Measurements from ENCODE around the gene OR10V1.
A peak's percentile ranks its signal among the peaks of the same experiment; 100 is the strongest.

Gene OR10V1

GRCh38 chr11:59666969-59667368 lies 46.7 kb downstream of the OR10V1 start:
- H3K4me2 ChIP-seq (ENCODE audit: low read length, poor library complexity, severe bottlenecking) = no peak overlapping the region
- no peak overlapping the region for H3K18ac ChIP-seq (ENCODE audit: low read depth in 1 of 2, low read length in 2 of 2)
- no peak overlapping the region for H3K14ac ChIP-seq (ENCODE audit: low read length in 2 of 2)
- no peak overlapping the region for H3K23ac ChIP-seq (ENCODE audit: low read length in 2 of 2)
- H2AFZ ChIP-seq (ENCODE audit: low read depth, low read length) = no peak overlapping the region
- H2BK120ac ChIP-seq (ENCODE audit: low read depth, low read length) = no peak overlapping the region
- no peaks in the 10 kb centered on the region for H3K9me3 ChIP-seq (ENCODE audit: control insufficient read depth, low read length)
- peak overlapping the region; percentile 99 for H3K9ac ChIP-seq (ENCODE audit: low read length)
- H3K27ac ChIP-seq (ENCODE audit: low read length, poor library complexity, severe bottlenecking) = no peak overlapping the region
- no peaks in the 10 kb centered on the region for H3K79me1 ChIP-seq (replicated peaks; ENCODE audit: low read length, poor library complexity, severe bottlenecking)
- H2AK5ac ChIP-seq (ENCODE audit: low read length, severe bottlenecking) = no peak overlapping the region
- H3K4me1 ChIP-seq (ENCODE audit: control insufficient read depth, insufficient read depth, low read depth, low read length) = peaks cover 2% of the 10 kb centered on the region
- H2BK15ac ChIP-seq (ENCODE audit: low read depth, poor library complexity, severe bottlenecking) = no peak overlapping the region
- H2BK12ac ChIP-seq (ENCODE audit: low read length in 2 of 2) = no peak overlapping the region
- no peak overlapping the region for H3K4ac ChIP-seq (ENCODE audit: low read depth in 1 of 2, low read length in 2 of 2)
- 87% methylated on average over 1 of the region's 1 CpG for WGBS
- H3K36me3 ChIP-seq (ENCODE audit: control insufficient read depth in 1 of 2, insufficient read depth in 2 of 2, low read depth in 1 of 2, low read length in 2 of 2) = peaks cover 9 to 48% of the 10 kb centered on the region in 2 experiments
- H4K8ac ChIP-seq (ENCODE audit: low read length) = no peak overlapping the region
- H2BK5ac ChIP-seq (ENCODE audit: low read depth, low read length, poor library complexity, severe bottlenecking) = no peak overlapping the region
- no peaks in the 10 kb centered on the region for H3K27me3 ChIP-seq (ENCODE audit: control insufficient read depth in 1 of 2, insufficient read depth in 1 of 2, low read length in 2 of 2)
- H3K4me3 ChIP-seq (ENCODE audit: insufficient read depth in 1 of 2, low read depth in 1 of 2, low read length in 2 of 2) = peak overlapping the region in 1 of 2 experiments; percentile 97
- peak; percentile 40 for DNase-seq
- H4K91ac ChIP-seq (ENCODE audit: low read length) = no peak overlapping the region
